Fibroblast of lung (primary cell): ENCODE data around the gene TNIK.

ENCODE experiments used
- CTCF ChIP-seq, 2 donors: IDR thresholded peaks in 1 of 2; conservative IDR thresholded peaks in 1 of 2; 1 replicate in 1 of 2; 2 replicates in 1 of 2; pipeline ENCODE4 v1.5.1; 2011 to 2012; ENCODE audit warnings: low read length in 2 of 2, control low read depth in 1 of 2, inconsistent platforms in 1 of 2, low read depth in 1 of 2, mild to moderate bottlenecking in 1 of 2
- EZH2 ChIP-seq: IDR thresholded peaks from 2 replicates; pipeline ENCODE4 v1.5.1; 2012; ENCODE audit warnings: low read length, control low read depth, mild to moderate bottlenecking; ENCODE audit errors: missing control alignments

- TF ChIP-seq CTCF (conservative IDR thresholded peaks at IDR 0.05 in 1 of 2, IDR thresholded peaks at IDR 0.05 in 1 of 2; ENCODE audit: low read depth in 1 of 2, low read length in 2 of 2) (no peak), EZH2 (no peak)
These were observed 199.3 kb downstream of the TNIK start for GRCh38 chr3:171260899-171261298.
